Endothelial cell of umbilical vein (primary cell): ENCODE measurements around the gene NXPH4. TPM values are rescaled to one million over a fixed set of nuclear protein-coding genes. Genes with fewer than 3 reads are reported as not detected.

ENCODE experiments used
- BruUV-seq: library from RNA; stranded (reverse); fragments of 400-500 nt; replicated peaks from 2 replicates; lab custom pipeline; 2021; lab: Mats Ljungman, UMichigan
- CTCF ChIA-PET: fragments of 300-600, 350-600 bp; sonication (Branson Sonifier 250); formaldehyde crosslinking; loops from one replicate; lab custom pipeline; 2021; ENCODE audit warnings: antibody characterized with exemption, inconsistent platforms; lab: Charles Lee
- POLR2A ChIA-PET: fragments of 300-600, 350-600 bp; sonication (Branson Sonifier 250); formaldehyde crosslinking; loops from one replicate; lab custom pipeline; 2021; ENCODE audit warnings: antibody characterized with exemption, inconsistent platforms; lab: Charles Lee
- DNase-seq: peaks from one replicate; pipeline ENCODE4 v3.0.0-alpha.2; 2011; ENCODE audit warnings: low read depth, low spot score
- FAIRE-seq: peaks from 2 replicates; lab custom pipeline; 2011; peaks lifted over from hg19 to GRCh38; lab: Jason Lieb, UNC
- H2AFZ ChIP-seq: 2 replicates; pipeline ENCODE4 v1.6.0; 2012; ENCODE audit warnings: low read depth, low read length, control low read depth, inconsistent platforms
- H3K27ac ChIP-seq: 2 replicates; pipeline ENCODE4 v1.5.1; 2011; ENCODE audit warnings: low read depth, mild to moderate bottlenecking, control low read depth, low read length, moderate library complexity; ENCODE audit not compliant: insufficient read depth
- H3K27me3 ChIP-seq, 2 experiments: 2 replicates each; pipeline versions ENCODE4 v1.6.0 to v1.6.1; 2011; ENCODE audit warnings: low read length in 2 of 2, mixed read lengths in 1 of 2; ENCODE audit not compliant: control insufficient read depth in 2 of 2, insufficient read depth in 2 of 2
- H3K36me3 ChIP-seq, 2 experiments: 2 replicates in 1 of 2; 3 replicates in 1 of 2; pipeline ENCODE4 v1.5.1; 2011; ENCODE audit warnings: low read length in 2 of 2, mild to moderate bottlenecking in 1 of 2, moderate library complexity in 1 of 2; ENCODE audit not compliant: control insufficient read depth in 2 of 2, insufficient read depth in 2 of 2; ENCODE audit errors: extremely low read depth in 1 of 2
- H3K4me1 ChIP-seq: 3 replicates; pipeline ENCODE4 v1.5.1; 2011; ENCODE audit warnings: mild to moderate bottlenecking, low read length; ENCODE audit not compliant: control insufficient read depth, insufficient read depth; ENCODE audit errors: extremely low read depth
- H3K4me2 ChIP-seq: 2 replicates; pipeline ENCODE4 v1.6.1; 2011; ENCODE audit warnings: low read length, control low read depth, mixed read lengths; ENCODE audit not compliant: insufficient read depth
- H3K4me3 ChIP-seq, 3 experiments: fragments of 200-600 bp in 1 of 3; sonication (generic), shearing (Covaris generic) in 1 of 3; replicated peaks in 1 of 3; 2 replicates each; pipeline ENCODE4 v1.5.1; 2011 to 2016; ENCODE audit warnings: control low read depth in 3 of 3, low read length in 3 of 3, mild to moderate bottlenecking in 2 of 3, inconsistent platforms in 1 of 3, low read depth in 1 of 3, moderate library complexity in 1 of 3; ENCODE audit not compliant: insufficient read depth in 1 of 3
- H3K79me2 ChIP-seq: 2 replicates; pipeline ENCODE4 v1.6.0; 2012; ENCODE audit warnings: low read length, inconsistent platforms; ENCODE audit not compliant: control insufficient read depth, insufficient read depth
- H3K9ac ChIP-seq: replicated peaks from 2 replicates; pipeline ENCODE3; 2011; ENCODE audit warnings: low read length, control low read depth; ENCODE audit not compliant: insufficient read depth; ENCODE audit errors: extremely low read depth
- H3K9me1 ChIP-seq: replicated peaks from 3 replicates; pipeline ENCODE4 v1.6.0; 2011; ENCODE audit warnings: mild to moderate bottlenecking, low read length; ENCODE audit not compliant: control insufficient read depth, insufficient read depth; ENCODE audit errors: extremely low read depth
- H3K9me3 ChIP-seq: replicated peaks from 2 replicates; pipeline ENCODE4 v1.5.1; 2012; ENCODE audit warnings: low read length, inconsistent platforms; ENCODE audit not compliant: control insufficient read depth, insufficient read depth
- H4K20me1 ChIP-seq: replicated peaks from 2 replicates; pipeline ENCODE3; 2011; ENCODE audit warnings: mild to moderate bottlenecking, low read length; ENCODE audit not compliant: control insufficient read depth, insufficient read depth; ENCODE audit errors: extremely low read depth
- EZH2 ChIP-seq: IDR thresholded peaks from 2 replicates; pipeline ENCODE4 v1.6.1; 2012; ENCODE audit warnings: borderline replicate concordance, low read depth, mild to moderate bottlenecking, moderate library complexity, low read length, inconsistent platforms; ENCODE audit not compliant: severe bottlenecking
- FOS ChIP-seq: IDR thresholded peaks from 2 replicates; pipeline ENCODE4 v1.6.1; 2011; ENCODE audit warnings: mild to moderate bottlenecking, low read length, moderate library complexity, borderline replicate concordance; ENCODE audit not compliant: insufficient read depth
- GATA2 ChIP-seq: IDR thresholded peaks from 2 replicates; pipeline ENCODE4 v1.7.0; 2011; ENCODE audit warnings: low read depth, mild to moderate bottlenecking, moderate library complexity, mixed read lengths, low read length; ENCODE audit not compliant: insufficient read length, insufficient read depth
- JUN ChIP-seq: IDR thresholded peaks from 2 replicates; pipeline ENCODE4 v1.6.1; 2011; ENCODE audit warnings: borderline replicate concordance, low read depth; ENCODE audit not compliant: insufficient read length, insufficient read depth
- MYC ChIP-seq: IDR thresholded peaks from one replicate; pipeline ENCODE4 v1.6.1; 2011; ENCODE audit warnings: mild to moderate bottlenecking, low read depth, low read length
- POLR2A ChIP-seq: IDR thresholded peaks from 2 replicates; pipeline ENCODE4 v1.6.1; 2012; ENCODE audit warnings: low read depth, mild to moderate bottlenecking, control low read depth, low read length
- POLR2AphosphoS5 ChIP-seq: IDR thresholded peaks from 2 replicates; pipeline ENCODE4 v1.6.1; 2012; ENCODE audit warnings: low read depth, mild to moderate bottlenecking, control low read depth, low read length, moderate library complexity; ENCODE audit not compliant: insufficient read depth
- dilution Hi-C: fragments of 300-500 bp; cut with MboI; formaldehyde crosslinking; loops from one replicate; pipeline ENCODE4 v1.15.0; 2019; ENCODE audit warnings: low sequenced_read_pairs; ENCODE audit not compliant: extremely low pct_ligation_motif_present
- intact Hi-C: fragments of 100-400 bp; cut with micrococcal nuclease; formaldehyde crosslinking; loops from one replicate; pipeline ENCODE4 v1.10.0; 2022
- polyA plus RNA-seq, 4 experiments: library from polyadenylated mRNA; depleted of rRNA in 3 of 4; stranded (reverse) in 3 of 4; unstranded in 1 of 4; fragments of >200 nt; gene quantifications; 2 replicates each; pipeline versions ENCODE4 v1.2.1 to v1.2.3, GENCODE V29; 2011 to 2012; ENCODE audit warnings: missing spikeins in 1 of 4
- total RNA-seq: library from RNA; stranded (reverse); gene quantifications from 2 replicates; pipeline ENCODE4 v1.2.3, GENCODE V29; 2021
- TF ChIP-seq, protein P1 (sequence below), 2 donors: IDR thresholded peaks; 1 replicate in 1 of 2; 2 replicates in 1 of 2; pipeline ENCODE4 v1.5.1; 2011; ENCODE audit warnings: low read length in 2 of 2, mild to moderate bottlenecking in 2 of 2, moderate library complexity in 2 of 2, control low read depth in 1 of 2, inconsistent platforms in 1 of 2, low read depth in 1 of 2; ENCODE audit not compliant: insufficient read depth in 1 of 2; ENCODE audit errors: extremely low read depth in 1 of 2
- TF ChIP-seq, protein P2 (sequence below): IDR thresholded peaks from 2 replicates; pipeline ENCODE4 v1.6.1; 2011; ENCODE audit not compliant: insufficient read depth, insufficient read length

Gene NXPH4
- total and polyA plus RNA-seq, 2 donors (not counting 3 experiments of a cell fraction or from before 2014, with no cell fraction given): 0.07 TPM; not detected in 1

DNA sequence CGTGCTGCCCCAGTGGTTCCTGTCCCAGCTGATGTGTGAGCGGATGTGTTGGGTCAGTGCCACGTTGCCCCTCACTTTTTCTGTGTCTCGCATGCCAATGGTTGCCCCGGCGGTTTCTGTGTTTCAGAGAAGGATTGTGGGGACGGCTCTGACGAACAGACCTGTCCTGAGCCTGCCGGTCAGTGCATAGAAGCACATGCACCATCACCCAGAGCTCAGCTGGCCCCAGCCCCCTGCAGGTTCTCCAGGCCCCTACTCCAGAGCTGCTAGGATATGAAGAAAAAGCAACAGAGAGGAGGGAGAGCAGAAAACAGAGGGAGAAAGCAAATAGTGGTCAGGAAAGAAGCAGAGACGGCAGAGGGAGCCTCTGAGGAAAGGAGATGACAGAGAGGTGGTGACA, 48.5 kb upstream of the NXPH4 start:
- TF ChIP-seq, protein P1, sequence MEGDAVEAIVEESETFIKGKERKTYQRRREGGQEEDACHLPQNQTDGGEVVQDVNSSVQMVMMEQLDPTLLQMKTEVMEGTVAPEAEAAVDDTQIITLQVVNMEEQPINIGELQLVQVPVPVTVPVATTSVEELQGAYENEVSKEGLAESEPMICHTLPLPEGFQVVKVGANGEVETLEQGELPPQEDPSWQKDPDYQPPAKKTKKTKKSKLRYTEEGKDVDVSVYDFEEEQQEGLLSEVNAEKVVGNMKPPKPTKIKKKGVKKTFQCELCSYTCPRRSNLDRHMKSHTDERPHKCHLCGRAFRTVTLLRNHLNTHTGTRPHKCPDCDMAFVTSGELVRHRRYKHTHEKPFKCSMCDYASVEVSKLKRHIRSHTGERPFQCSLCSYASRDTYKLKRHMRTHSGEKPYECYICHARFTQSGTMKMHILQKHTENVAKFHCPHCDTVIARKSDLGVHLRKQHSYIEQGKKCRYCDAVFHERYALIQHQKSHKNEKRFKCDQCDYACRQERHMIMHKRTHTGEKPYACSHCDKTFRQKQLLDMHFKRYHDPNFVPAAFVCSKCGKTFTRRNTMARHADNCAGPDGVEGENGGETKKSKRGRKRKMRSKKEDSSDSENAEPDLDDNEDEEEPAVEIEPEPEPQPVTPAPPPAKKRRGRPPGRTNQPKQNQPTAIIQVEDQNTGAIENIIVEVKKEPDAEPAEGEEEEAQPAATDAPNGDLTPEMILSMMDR (IDR thresholded peaks at IDR 0.05; ENCODE audit: extremely low read depth in 1 of 2, insufficient read depth in 1 of 2, low read depth in 1 of 2, low read length in 2 of 2): no peak
- no peak for TF ChIP-seq JUN
- no peak for TF ChIP-seq MYC
- no peak for TF ChIP-seq POLR2A
- no peak for TF ChIP-seq GATA2
- TF ChIP-seq, protein P2, sequence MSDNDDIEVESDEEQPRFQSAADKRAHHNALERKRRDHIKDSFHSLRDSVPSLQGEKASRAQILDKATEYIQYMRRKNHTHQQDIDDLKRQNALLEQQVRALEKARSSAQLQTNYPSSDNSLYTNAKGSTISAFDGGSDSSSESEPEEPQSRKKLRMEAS: no peak
- TF ChIP-seq FOS: no peak
- TF ChIP-seq EZH2: no peak
- no peak for TF ChIP-seq POLR2AphosphoS5
- Histone ChIP-seq H2AFZ (no peak overlapping the region), H3K4me2 (no peak overlapping the region), H3K9me3 (no peaks in the 10 kb centered on the region), H3K4me3 (no peak overlapping the region), H3K9me1 (no peaks in the 10 kb centered on the region), H3K27me3 (no peaks in the 10 kb centered on the region), H3K4me1 (no peaks in the 10 kb centered on the region), H3K36me3 (no peaks in the 10 kb centered on the region), H3K79me2 (no peaks in the 10 kb centered on the region), H3K9ac (no peak overlapping the region), H4K20me1 (no peaks in the 10 kb centered on the region), H3K27ac (no peak overlapping the region)
- BruUV-seq: no TSS peak
- intact Hi-C loops: no loop called here
- DNase-seq: no peak
- FAIRE-seq: no peak
- CTCF ChIA-PET: interaction anchor here (2.1 to 13.0 kb wide), 3 partner anchors 8 to 44 kb away, joined by 7 to 429 read pairs (median 109); partner anchors contain the start of gene LRP1
- dilution Hi-C loops: no loop called here
- POLR2A ChIA-PET: no interaction called here
